H1 (cell line): Measurements from ENCODE around the gene ADCY6. TPM values are rescaled to one million over a fixed set of nuclear protein-coding genes. Genes with fewer than 3 reads are reported as not detected.

Experiments
- CHD1 ChIP-seq: IDR thresholded peaks from 2 replicates; pipeline ENCODE4 v1.6.1; 2012; ENCODE audit warnings: low read depth, low read length, improper control_type of control experiment
- CTBP2 ChIP-seq: IDR thresholded peaks from 2 replicates; pipeline ENCODE4 v1.7.0; 2011; ENCODE audit warnings: borderline replicate concordance, mild to moderate bottlenecking, moderate library complexity, mixed read lengths, low read length; ENCODE audit not compliant: insufficient read depth, insufficient read length
- EGR1 ChIP-seq: IDR thresholded peaks from 2 replicates; pipeline ENCODE4 v1.6.1; 2011; ENCODE audit warnings: low read depth, low read length, borderline replicate concordance
- GTF2F1 ChIP-seq: IDR thresholded peaks from 2 replicates; pipeline ENCODE4 v1.6.1; 2012; ENCODE audit warnings: low read depth, low read length, improper control_type of control experiment, borderline replicate concordance
- JUN ChIP-seq: IDR thresholded peaks from 2 replicates; pipeline ENCODE4 v1.6.1; 2011; ENCODE audit warnings: low read depth, mild to moderate bottlenecking, improper control_type of control experiment, low read length
- KDM4A ChIP-seq: IDR thresholded peaks from one replicate; pipeline ENCODE4 v1.7.1; 2012; ENCODE audit warnings: low read depth, mild to moderate bottlenecking, moderate library complexity, low read length, inconsistent platforms; ENCODE audit not compliant: severe bottlenecking
- MAFK ChIP-seq: IDR thresholded peaks from 2 replicates; pipeline ENCODE4 v1.6.1; 2012; ENCODE audit warnings: low read depth, mild to moderate bottlenecking, improper control_type of control experiment, low read length
- NANOG ChIP-seq: IDR thresholded peaks from 2 replicates; pipeline ENCODE4 v1.6.1; 2011; ENCODE audit warnings: low read length, low read depth, mild to moderate bottlenecking, inconsistent platforms; ENCODE audit not compliant: insufficient read depth, poor library complexity, severe bottlenecking
- RFX5 ChIP-seq: IDR thresholded peaks from 2 replicates; pipeline ENCODE4 v1.6.1; 2011; ENCODE audit warnings: low read depth, low read length, improper control_type of control experiment, borderline replicate concordance
- SAP30 ChIP-seq: fragments of 300-600 bp; sonication (generic); IDR thresholded peaks from 2 replicates; pipeline ENCODE4 v1.7.1; 2012; ENCODE audit warnings: low read length, moderate library complexity, mild to moderate bottlenecking, inconsistent platforms; ENCODE audit not compliant: insufficient read depth, insufficient replicate concordance
- SP4 ChIP-seq: IDR thresholded peaks from 2 replicates; pipeline ENCODE4 v1.6.1; 2012; ENCODE audit warnings: low read length, inconsistent platforms
- polyA plus RNA-seq, 7 experiments: library from polyadenylated mRNA; depleted of rRNA in 3 of 7; stranded (reverse) in 5 of 7; unstranded in 2 of 7; fragments of >200 nt in 5 of 7; fragments of 200-250 nt in 2 of 7; gene quantifications; 1 replicate in 5 of 7; 2 replicates in 1 of 7; 4 replicates in 1 of 7; pipeline versions ENCODE4 v1.2.1 to v1.2.3, GENCODE V29; 2011 to 2013; ENCODE audit warnings: missing spikeins in 2 of 7, mixed read lengths in 2 of 7
- total RNA-seq: library from RNA; stranded (reverse); fragmentation: NEBNext Ultra II Directional; extraction: Animal tissue kit (Norgen Biotek cat#: 25700); gene quantifications from 2 replicates; pipeline ENCODE4 v1.2.1, GENCODE V29; 2021
- TF ChIP-seq, protein P1 (sequence below): IDR thresholded peaks from 2 replicates; pipeline ENCODE4 v1.6.1; 2012; ENCODE audit warnings: inconsistent platforms

ADCY6 gene
- total and polyA plus RNA-seq, 2 of the 8 experiments (the other 6 are each of a cell fraction or from before 2014, with no cell fraction given), result 11.7 to 17.5 TPM

DNA sequence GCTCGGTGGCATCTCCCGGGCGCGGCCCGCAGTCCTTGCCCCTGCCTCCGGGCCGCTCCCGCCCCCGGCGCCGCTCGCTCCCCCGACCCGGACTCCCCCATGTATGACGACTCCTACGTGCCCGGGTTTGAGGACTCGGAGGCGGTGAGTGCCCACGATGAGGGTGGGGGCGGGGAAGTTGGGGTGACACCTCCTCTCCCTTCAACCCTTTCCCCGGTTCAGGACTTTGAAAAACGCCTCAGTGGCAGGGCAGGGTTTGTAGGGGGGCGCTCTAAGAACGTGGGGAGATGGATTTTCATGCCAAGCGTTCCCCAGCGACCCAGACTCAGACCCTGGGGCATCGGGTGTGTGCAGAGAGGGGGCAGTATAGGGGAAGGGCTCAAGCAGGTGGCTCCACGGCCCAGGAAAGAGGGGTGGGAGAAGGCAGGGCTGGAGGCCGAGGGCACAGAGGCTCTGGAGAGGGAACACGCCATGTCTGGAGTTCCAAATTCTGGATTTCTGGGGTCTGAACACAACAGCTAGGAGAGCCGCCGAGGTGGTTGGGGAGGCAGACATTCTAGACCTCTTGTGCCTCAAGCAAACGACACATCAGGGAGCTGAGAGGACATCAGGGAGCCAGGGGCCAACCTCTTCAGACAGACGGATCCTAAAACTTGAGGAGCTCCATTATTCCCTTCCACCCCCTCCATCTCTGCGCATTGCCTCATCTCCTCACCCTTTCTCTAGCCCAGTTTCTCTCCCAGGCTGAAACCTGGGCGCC, 30.1 kb upstream of the ADCY6 start (continued):
- TF ChIP-seq JUN (no peak), CTBP2 (peak; percentile 87), KDM4A (peak; percentile 32), EGR1 (no peak), NANOG (no peak), SP4 (0 out of 2 replicates have a peak, but pooled peaks have one; percentile 61), MAFK (no peak), SAP30 (peak; percentile 7), RFX5 (no peak), CHD1 (no peak), GTF2F1 (no peak)
- TF ChIP-seq, protein P1, sequence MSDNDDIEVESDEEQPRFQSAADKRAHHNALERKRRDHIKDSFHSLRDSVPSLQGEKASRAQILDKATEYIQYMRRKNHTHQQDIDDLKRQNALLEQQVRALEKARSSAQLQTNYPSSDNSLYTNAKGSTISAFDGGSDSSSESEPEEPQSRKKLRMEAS, result peak; percentile 33; the same call in 1 of the 2 replicates
